AG04450 (cell line): Measurements from ENCODE around the gene ABHD1. TPM values are rescaled to one million over a fixed set of nuclear protein-coding genes. Genes with fewer than 3 reads are reported as not detected.

Experiments used
- CTCF ChIA-PET: fragments of 300-600, 350-600 bp; formaldehyde crosslinking; extraction: SDS; loops from one replicate; lab custom pipeline; 2022; ENCODE audit warnings: antibody characterized with exemption, inconsistent platforms; lab: Charles Lee
- POLR2A ChIA-PET: fragments of 350-600 bp; formaldehyde crosslinking; extraction: SDS; loops from one replicate; lab custom pipeline; 2021; ENCODE audit warnings: antibody characterized with exemption, inconsistent platforms; lab: Yijun Ruan, JAX
- DNase-seq: peaks from one replicate; pipeline ENCODE4 v3.0.0-alpha.2; 2011; ENCODE audit warnings: low read depth, low spot score
- H3K27ac ChIP-seq: one replicate; pipeline ENCODE4 v1.5.1; 2012; ENCODE audit warnings: low read depth, low read length, control low read depth
- H3K27me3 ChIP-seq: one replicate; pipeline ENCODE4 v1.6.0; 2012; ENCODE audit warnings: low read length; ENCODE audit not compliant: control insufficient read depth, insufficient read depth
- H3K4me3 ChIP-seq: 2 replicates; pipeline ENCODE4 v1.5.1; 2011; ENCODE audit warnings: mild to moderate bottlenecking, low read depth, low read length, control low read depth
- H3K9me3 ChIP-seq: 2 replicates; pipeline ENCODE4 v1.5.1; 2012; ENCODE audit warnings: low read length; ENCODE audit not compliant: control insufficient read depth, insufficient read depth
- polyA plus RNA-seq: library from polyadenylated mRNA; depleted of rRNA; stranded (reverse); fragments of >200 nt; gene quantifications from 2 replicates; pipeline ENCODE4 v1.2.3, GENCODE V29; 2011
- TF ChIP-seq, protein P1 (sequence below): IDR thresholded peaks from 2 replicates; pipeline ENCODE4 v1.5.1; 2011; ENCODE audit warnings: low read depth, low read length, control low read depth, inconsistent platforms

The ABHD1 gene
- polyA plus RNA-seq, 1 experiment, result 0.10 TPM

- CTCF ChIA-PET, result interaction anchor here (0.6 to 1.5 kb wide), 7 partner anchors 36 to 215 kb away, joined by 3 to 6 read pairs (median 4); no protein-coding TSS in a partner anchor
- H3K27me3 ChIP-seq, result no peaks in the 10 kb centered on the region
- H3K27ac ChIP-seq, result no peak overlapping the region
- POLR2A ChIA-PET, result interaction anchor here (0.8 to 7.7 kb wide), 4 partner anchors 20 to 230 kb away, joined by 3 to 53 read pairs (median 7); partner anchors contain the start of gene AGBL5
- H3K9me3 ChIP-seq, result no peaks in the 10 kb centered on the region
- TF ChIP-seq, protein P1, sequence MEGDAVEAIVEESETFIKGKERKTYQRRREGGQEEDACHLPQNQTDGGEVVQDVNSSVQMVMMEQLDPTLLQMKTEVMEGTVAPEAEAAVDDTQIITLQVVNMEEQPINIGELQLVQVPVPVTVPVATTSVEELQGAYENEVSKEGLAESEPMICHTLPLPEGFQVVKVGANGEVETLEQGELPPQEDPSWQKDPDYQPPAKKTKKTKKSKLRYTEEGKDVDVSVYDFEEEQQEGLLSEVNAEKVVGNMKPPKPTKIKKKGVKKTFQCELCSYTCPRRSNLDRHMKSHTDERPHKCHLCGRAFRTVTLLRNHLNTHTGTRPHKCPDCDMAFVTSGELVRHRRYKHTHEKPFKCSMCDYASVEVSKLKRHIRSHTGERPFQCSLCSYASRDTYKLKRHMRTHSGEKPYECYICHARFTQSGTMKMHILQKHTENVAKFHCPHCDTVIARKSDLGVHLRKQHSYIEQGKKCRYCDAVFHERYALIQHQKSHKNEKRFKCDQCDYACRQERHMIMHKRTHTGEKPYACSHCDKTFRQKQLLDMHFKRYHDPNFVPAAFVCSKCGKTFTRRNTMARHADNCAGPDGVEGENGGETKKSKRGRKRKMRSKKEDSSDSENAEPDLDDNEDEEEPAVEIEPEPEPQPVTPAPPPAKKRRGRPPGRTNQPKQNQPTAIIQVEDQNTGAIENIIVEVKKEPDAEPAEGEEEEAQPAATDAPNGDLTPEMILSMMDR, result no peak
- no peak for DNase-seq
- H3K4me3 ChIP-seq, result no peak overlapping the region
Measured at GRCh38 chr2:27087823-27088410, 35.7 kb upstream of the ABHD1 start.

- Histone ChIP-seq H3K9me3 (no peaks in the 10 kb centered on the region), H3K27ac (no peak overlapping the region), H3K27me3 (no peaks in the 10 kb centered on the region), H3K4me3 (no peak overlapping the region)
- no peak for DNase-seq
- TF ChIP-seq, protein P1, result no peak
- ChIA-PET POLR2A (interaction anchor here (0.9 to 1.4 kb wide), 2 partner anchors 17 to 20 kb away, joined by 3 to 5 read pairs; partner anchors contain the start of gene OST4), CTCF (interaction anchor here (0.6 to 1.0 kb wide), 2 partner anchors 45 to 103 kb away, joined by 3 read pairs; no protein-coding TSS in a partner anchor)
Measured at GRCh38 chr2:27088634-27089033, 35.0 kb upstream of the ABHD1 start.

DNA sequence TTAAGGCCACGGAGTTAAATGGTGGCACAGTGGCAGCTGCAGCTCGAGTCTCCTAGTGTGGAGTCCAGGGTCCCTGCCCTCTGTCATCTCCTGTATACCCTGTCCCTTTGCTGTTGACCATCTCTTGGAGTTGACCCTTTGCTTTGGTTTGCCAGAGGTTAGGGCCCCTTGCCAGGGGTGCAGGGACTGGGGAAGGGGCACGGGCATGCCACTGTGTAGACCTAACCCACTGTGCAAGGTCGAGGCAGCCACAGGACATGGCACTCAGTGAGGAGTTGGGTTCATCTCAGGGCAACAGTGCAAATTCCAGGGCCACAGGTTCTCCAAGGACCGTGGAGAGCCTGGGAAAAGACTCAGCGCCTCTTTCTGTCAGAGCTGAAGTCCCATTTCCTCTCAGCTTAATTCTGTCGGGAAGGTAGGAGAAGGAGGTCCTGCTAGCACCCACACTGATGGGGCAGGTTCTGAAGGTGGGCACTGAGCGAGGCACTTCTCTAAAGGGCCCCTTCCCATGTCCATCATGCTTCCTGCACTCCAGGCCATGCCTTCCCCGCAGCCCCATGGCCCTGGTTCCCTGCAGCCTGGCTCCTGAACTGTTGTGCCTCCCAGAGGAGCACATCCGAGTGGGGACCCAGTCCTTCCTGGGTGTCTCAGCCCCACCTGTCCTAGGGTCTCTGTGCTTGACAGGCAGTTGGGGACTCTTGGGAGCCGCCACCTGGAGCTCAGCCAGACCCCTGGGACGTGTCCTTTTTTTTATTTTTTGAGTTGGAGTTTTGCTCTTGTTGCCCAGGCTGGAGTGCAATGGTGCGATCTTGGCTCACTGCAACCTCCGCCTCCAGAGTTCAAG, 34.3 kb upstream of the ABHD1 start:
- H3K9me3 ChIP-seq, result no peaks in the 10 kb centered on the region
- ChIA-PET CTCF (interaction anchor here (0.6 to 1.0 kb wide), 4 partner anchors 44 to 662 kb away, joined by 3 to 10 read pairs (median 3); no protein-coding TSS in a partner anchor), POLR2A (interaction anchor here (0.9 to 1.4 kb wide), 3 partner anchors 18 to 24 kb away, joined by 3 to 5 read pairs (median 3); partner anchors contain the start of gene OST4)
- TF ChIP-seq, protein P1, result no peak
- no peak overlapping the region for H3K27ac ChIP-seq
- DNase-seq, result no peak
- no peak overlapping the region for H3K4me3 ChIP-seq
- no peaks in the 10 kb centered on the region for H3K27me3 ChIP-seq

DNA sequence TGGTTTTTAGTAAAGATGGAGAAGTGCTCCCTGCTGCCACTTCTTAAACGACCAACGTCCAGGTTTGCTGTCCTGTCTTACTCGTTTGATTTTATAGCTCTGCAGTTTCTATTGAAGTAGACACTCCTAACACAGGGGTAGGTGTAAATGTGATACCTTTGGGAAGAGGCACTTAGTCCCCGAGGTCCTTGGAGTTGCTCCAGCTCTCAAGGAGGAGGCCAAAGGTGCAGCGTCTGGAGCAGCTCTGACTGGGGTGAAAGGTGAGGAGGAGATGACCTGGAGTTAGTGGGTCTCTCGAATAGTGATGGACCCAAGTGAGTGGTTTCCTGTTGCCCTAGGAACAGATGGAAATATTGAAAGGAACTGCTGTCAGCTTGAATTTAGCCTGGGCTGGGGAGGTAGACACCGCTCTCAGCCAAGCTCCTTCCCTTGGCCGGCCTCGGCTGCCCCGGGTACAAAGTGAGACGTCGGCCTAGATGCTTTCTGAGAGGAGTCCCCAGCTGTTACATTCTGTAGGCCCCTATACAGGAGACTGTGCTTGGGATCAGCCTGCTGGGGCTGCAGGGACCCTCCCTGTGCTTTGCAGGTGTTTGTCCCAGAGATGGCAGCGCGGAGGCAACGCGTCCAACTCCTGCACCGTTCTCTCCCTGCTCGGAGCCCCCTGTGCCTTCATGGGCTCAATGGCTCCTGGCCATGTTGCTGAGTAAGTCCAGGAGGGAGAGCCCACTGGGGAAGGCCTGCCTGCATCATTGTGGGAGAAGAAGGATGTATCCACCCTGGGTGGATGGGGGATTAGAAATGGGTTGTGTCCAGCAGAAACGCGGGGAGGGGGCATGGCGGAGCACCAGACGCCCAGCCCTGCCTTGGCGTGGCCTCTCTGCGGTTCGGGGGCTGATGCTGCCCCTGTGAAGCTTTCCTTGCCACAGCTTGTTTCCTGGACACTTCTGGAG, 31.6 kb upstream of the ABHD1 start:
- ChIA-PET POLR2A (no interaction called here), CTCF (no interaction called here)
- no peak for DNase-seq
- H3K4me3 ChIP-seq, result no peak overlapping the region
- no peak overlapping the region for H3K27ac ChIP-seq
- TF ChIP-seq, protein P1, result no peak
- H3K9me3 ChIP-seq, result no peaks in the 10 kb centered on the region
- H3K27me3 ChIP-seq, result no peaks in the 10 kb centered on the region
